GM21515 (cell line): ENCODE measurements around the gene AVL9.
"Not testable (repeated sequence)": the region's sequence is repeated elsewhere in the genome, so short reads cannot be mapped to it uniquely, and the experiment has no call there.

Experiments
- ATAC-seq: cut with Tn5 transposase; IDR thresholded peaks from one replicate; pipeline ENCODE4 v1.9.1; 2021; ENCODE audit not compliant: unreplicated experiment

Gene AVL9

DNA sequence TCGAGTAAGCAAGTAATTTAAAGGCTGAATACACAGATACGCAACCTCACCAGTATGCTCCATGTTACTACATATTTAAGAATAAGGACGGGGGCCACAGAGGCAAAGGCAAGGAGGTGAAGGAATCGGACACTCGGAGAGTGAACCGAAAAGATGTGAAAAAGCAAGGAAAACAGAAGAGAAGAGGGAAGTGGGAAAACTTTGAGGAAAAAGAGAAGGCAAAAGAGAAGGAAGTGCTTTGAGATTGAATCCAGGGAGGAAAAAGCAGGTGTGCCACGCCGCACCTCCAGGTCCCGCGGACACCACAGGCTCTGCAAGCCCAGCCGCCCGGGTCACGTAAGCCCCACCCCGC, 367 bp upstream of the AVL9 start:
- ATAC-seq, result peak; percentile 3

DNA sequence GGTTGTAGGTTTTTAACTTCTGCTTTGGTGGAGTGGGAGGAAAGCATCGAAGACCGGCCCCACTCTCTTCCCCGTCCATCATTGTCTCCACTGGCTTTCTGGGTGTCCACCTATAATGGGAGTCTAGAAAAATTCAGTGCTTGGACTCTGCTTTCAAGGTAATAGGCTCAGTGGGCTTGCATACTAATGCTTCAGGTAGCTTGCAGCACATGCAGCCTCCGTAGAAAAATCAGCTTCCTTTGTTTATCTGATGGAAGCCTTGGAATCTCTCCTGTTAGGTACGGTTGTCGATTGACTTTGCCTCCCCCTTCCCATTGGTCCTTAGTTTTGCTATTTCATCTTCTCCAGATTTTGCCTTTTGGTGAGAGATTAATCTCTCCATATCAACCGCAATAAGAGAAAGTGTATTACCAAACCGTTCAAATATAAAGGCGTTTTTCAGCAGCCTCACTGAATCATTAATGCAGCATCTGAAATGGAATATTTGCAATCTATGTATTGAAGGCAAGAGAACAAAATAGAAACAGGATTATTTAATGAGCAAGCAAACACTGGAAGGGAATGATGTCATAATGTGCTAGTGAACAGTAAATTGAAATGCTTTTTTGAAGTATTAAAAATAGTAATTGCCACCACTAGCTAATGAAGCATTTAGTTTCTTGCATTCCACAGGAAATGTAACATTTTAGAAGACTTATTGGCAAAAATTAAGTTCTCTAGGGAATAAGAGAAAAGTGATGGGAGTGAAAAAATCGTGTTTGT, 944 bp downstream of the AVL9 start:
- peak; percentile 2 for ATAC-seq

DNA sequence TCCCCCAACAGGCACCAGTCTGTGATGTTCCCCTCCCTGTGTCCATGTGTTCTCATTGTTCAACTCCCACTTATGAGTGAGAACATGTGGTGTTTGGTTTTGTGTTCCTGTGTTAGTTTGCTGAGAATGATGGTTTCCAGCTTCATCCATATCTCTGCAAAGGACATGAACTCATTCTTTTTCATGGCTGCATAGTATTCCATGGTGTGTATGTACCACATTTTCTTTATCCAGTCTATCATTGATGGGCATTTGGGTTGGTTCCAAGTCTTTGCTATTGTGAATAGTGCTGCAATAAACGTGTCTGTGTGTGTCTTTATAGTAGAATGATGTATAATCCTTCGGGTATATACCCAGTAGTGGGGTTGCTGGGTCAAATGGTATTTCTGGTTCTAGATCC, 4.5 kb downstream of the AVL9 start:
- not testable (repeated sequence) for ATAC-seq

DNA sequence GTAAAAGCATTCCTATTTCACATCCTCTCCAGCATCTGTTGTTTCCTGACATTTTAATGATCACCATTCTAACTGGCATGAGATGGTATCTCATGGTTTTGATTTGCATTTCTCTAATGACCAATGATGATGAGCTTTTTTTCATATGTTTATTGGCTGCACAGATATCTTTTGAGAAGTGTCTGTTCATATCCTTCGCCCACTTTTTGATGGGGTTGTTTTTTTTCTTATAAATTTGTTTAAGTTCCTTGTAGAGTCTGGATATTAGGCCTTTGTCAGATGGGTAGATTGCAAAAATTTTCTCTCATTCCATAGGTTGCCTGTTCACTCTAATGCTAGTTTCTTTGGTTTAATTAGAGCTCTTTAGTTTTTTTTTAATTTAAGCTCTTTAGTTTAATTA, 4.9 kb downstream of the AVL9 start:
- ATAC-seq, result not testable (repeated sequence)

DNA sequence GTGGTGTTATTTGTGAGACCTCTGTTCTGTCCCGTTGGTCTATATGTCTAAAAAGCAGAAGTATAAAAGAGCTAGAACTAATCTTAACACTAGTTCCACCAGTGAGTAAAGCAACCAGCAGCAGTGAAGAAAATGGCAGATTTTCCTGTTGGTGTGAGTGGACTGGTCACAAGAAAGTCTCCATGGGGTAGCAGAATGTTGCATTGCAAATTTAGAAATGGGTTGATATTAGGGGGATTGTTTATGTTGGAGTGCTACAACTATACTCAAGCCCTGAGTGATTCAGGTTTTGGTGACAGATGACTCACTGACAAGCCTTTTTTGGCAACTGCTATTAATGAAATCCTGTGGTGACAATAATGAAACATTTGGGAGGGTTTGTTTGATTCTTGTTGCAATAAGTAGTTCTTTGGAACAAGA, 5.6 kb downstream of the AVL9 start:
- peak; percentile 67 for ATAC-seq

DNA sequence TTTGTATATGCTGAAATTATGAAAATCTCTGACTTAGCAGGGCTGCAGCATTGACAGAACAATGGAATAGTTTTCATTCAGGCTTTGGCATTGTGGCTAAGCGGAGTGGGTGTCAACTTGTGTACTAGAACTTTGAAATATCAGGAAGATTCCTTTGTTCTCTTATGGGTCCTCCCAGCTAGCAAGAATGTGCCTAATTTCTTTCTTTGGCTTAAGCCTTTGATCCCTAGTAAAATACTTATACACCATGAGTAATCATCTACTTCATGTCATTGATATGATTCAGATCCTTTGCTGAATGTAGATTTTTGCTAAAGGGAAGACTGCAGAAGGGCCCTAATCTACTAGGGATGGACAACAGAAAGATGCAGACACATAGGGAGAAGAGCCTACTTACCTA, 6.2 kb downstream of the AVL9 start:
- ATAC-seq, result no peak

DNA sequence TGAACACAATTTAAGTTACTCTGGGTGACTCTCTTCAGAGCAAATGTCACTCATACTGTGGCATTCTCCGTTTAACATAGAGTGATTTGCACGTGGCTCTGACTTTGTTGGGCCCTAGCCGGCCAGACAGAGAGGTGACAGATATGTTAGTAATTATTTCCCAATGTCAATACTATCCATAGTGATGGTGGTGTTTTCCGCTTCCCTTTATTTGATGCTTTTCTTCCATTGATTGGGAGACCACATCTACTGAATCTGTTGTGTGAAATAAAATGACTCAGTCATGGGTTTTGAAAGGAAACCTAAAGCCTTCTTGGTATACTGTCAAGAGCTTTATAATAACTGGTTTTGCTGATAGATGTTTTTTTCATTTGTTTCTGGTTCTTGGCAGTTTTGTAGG, 7.4 kb downstream of the AVL9 start:
- no peak for ATAC-seq

DNA sequence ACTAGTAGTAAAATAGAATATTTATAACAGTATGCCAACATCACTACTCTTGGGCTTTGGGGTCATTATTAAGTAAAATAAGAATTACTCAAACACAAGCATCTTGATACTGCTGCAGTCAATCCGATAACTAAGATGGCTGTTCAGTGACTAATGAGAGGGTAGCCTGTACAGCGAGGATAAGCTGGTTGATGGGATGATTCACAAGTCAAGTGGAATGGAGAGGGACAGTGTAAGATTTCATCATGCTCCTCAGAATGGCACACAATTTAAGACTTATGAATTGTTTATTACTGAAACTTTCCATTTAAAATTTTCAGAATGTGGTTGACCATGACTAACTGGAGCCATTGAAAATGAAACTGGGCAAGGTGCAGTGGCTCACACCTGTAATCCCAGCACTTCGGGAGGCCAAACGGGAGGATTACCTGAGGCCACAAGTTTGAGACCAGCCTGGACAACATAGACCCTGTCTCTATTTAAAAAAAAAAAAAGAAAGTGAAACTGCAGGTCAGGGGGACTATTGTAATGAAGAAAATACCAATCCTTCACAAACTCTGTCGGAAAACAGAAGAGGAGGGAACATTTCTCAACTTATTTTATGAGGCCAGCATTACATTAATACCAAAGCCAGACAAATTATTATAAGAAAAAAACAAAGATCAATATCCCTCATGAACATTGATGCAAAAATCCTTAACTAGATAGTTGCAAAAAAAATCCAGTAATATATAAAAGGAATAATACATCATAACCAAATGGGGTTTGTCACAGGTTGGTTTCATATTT, 11.2 kb downstream of the AVL9 start:
- ATAC-seq, result peak; percentile 63

DNA sequence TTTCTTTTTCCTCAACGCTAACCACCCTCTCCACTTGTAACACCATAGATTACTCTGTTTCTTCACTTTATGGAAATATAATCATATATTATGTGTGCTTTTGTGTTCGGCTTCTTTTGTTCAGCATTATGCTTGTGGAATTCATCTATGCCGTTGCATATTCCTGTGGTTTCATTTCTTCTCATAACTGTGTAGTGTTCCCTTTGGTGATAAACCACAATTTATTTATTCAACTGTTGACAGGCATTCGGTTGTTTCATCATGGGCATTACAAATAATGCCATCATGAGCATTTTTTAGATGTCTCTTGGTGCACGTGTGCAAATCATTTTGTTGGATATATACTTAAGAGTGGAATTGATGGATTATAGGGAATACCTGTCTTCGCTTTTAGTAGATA, 12.1 kb downstream of the AVL9 start:
- ATAC-seq, result no peak

DNA sequence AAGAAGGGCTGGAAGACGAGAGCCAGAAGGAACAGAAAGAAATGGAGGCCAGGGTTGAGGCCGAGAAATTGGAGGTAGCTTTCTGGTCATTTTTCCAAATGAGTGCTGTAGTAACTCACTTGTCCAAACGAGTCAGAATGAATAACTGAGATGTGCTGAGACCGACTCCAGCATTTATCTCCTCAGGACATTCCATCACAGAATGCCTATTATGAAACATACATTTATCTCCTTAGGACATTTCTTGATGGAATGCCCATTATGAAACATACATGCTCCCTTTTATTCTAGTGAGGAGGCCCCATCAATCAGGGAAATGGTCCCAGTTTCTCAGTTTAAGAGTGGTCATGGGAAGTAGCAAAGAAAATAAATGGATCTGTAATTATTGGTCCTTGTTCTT, 16.5 kb downstream of the AVL9 start:
- no peak for ATAC-seq

DNA sequence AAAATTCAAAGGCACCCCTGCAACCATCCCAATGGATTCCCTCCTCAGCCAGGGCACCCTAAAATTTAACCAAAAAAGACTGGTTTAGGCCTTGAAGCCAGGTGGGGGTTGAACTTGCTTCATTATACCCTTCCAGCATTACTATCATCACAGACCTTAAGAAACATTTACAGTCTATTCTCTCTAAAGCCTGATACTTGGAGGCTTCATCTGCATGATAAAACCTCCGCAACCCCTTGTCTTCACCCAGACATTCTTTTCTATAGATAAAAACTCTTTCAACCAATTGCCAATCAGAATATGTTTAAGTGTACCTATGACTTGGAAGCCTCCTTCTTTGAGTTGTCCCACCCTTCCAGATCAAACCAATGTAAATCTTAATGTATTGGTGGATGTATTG, 17.9 kb downstream of the AVL9 start:
- no peak for ATAC-seq

DNA sequence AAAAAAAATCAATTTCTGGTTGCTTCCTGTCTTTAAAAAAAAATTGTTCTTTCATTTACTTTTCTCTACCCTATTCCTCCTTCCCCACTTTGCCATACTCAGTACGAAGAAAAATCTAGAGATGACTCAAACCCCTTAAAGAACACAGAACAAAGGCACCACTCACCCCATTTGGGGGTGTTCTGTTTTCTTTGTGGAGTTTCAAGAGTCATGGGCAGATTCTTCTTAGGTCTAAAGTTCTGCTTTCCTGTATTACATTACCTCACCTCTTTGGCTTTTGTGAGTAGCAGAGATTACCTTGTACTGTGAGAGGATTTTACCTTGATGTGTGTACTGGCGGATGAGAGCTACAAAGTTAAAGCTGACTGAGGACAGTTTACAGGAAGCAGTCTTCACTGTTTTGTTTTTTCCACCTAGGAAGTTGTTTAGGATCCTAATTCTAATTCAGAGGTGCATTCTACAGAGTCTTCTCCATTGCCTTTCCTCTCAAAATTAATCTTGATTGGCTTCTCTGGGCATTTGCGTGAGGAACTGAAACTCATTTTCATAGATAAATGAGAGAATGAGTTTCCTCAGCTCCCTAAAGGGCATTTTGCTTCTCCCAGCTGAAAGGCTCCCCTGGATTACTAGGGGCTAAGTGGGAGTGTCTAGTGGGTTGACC, 20.7 kb downstream of the AVL9 start:
- peak; percentile 82 for ATAC-seq

DNA sequence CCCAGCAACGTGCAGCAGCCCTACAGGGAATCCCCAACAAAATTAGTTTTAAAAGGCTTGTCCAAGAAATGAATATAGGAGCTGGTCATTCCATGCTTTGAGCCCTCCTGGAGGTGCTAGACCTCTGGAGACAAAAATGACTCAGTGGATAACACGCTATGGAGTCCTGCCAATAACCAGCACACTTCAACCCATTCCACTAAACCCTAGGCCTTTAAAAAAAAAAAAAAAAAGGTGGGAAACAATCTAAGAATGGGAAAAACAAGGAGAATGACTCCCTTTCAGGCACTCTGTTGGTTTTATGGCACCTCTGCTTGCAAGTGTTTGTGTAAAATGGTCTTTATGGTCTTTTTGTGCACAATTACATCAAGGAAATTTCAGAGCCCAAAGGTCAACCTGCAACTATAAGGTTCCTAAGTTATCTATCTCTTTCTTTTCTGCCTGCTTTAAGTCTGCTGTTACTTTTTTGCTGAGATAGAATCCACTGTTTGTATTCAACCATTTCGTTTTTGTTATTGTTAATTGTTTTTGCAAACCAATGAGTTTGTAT, 21.3 kb downstream of the AVL9 start:
- ATAC-seq, result no peak

DNA sequence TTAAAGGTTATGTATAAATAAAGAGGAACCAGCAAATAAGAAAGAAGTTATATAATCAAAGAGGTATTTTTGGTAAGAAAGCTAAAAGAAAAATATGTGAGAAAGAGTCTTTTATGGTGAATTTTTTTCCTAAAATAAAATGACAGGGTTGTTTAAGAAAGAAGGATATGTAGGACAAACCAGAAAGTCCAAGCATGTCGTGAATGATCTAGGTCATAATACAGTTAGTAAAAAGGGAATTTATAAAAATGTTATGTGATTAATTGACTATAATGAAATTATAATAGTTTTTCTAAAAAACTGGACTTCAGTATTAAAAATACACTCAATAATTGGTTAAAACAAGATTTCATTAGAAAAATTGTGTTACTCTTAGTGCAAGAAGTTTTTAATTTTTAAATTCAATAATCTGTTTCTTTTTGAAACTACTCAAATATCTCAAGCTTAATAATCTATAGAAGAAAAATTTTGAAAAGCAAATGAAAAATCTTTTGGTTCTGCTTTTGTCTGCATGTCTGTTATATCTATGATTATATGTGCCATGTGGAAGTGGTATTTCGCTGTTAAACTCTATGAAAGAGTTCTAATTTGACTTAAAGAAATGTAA, 23.3 kb downstream of the AVL9 start:
- ATAC-seq, result no peak

DNA sequence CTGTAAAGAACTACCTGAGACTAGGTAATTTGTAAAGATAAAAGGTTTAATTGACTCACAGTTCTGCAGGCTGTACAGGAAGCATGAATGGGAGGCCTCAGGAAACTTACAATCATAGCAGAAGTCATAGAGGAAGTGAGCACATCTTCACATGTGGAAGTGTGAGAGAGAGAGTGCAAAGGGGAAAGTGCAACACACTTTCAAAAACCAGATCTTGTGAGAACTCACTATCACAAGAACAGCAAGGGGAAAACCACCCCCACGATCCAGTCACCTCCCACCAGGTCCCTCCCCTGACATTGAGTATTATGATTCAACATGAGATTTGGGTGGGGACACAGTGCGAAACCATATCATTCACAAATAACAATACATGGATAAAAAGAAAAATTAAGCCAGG, 24.5 kb downstream of the AVL9 start:
- ATAC-seq, result no peak

DNA sequence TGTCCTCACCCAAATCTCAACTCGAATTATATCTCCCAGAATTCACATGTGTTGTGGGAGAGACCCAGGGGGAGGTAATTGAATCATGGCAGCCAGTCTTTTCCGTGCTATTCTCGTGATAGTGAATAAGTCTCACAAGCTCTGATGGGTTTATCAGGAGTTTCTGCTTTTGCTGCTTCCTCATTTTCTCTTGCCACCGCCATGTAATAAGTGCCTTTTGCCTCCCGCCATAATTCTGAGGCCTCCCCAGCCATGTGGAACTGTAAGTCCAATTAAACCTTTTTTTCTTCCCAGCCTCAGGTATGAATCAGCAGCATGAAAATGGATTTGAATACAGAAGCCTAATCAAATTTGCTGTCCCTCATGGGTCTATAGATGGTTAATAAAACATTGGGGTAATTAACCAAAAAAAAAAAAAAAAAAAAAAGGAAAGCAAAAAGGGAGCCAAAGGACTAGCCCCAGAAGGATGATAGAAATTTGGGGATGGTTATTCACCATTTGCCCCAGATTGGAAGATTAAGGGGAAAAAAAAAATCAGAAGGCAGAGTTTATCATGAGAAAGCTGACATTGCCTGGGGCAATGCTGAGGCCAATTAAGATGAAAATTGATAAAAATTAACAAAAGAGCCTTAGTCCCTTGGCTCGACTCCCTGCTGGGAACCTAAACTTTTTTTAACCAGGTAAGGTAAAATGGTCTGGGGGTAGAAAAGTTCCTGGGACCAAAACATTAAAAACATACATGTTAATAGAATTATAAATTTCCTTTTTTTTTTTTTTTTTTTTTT, 27.6 kb downstream of the AVL9 start:
- no peak for ATAC-seq

DNA sequence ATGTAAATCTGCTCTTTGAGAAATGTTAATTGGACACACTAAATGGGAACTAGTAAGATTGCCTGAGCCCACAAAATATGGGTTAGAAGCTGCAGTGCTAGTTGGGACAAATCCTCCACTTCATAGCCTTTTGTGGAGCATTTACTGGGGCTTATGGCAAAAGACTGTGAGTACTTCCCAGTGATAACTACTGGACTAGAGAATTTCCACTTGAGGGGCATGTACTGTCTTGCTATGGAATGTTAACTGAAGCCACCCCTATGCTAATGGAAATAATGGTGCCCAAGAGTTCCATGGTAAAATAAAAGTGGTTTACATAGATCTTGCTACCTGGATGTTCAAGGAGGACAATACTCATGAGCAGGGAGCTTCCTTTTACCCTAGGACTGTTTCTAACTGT, 29.3 kb downstream of the AVL9 start:
- no peak for ATAC-seq

DNA sequence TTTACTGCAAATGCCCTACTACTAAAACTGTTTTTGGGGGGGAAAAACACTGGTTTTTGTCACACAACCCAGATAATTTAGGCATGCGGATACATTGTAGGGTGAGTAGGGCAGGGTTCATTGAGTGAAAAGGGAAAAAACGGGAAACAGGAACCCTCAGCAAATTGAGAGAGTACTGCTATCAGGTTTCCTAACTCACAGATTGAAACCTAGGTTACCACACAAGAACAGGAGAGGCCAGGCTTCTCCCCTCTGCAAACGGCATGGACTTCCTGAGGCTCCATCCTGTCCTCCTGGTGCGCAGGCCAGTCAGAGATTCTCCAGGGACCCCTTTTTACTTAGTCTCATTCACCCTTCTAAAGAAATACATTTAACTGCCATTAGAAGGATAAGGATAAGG, 30.6 kb downstream of the AVL9 start:
- no peak for ATAC-seq

DNA sequence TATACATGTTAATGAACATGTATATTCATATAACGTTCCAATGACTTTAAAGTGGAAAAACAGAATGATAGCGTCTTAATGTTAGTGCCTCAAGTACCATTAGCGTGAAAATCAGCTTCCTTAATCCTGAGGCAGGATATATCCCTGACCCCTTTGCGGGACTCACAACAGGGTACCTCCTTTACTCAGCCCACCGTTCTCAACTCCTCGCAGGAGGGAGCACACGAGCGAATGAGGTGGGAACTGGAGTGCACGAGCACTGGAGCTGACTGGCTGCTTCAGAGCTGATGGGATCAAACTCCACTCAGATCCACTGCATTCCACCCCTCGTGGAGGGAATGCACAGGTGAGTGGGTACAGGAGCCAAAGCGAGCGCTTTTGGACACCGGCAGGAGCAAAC, 36.1 kb downstream of the AVL9 start:
- ATAC-seq, result no peak

DNA sequence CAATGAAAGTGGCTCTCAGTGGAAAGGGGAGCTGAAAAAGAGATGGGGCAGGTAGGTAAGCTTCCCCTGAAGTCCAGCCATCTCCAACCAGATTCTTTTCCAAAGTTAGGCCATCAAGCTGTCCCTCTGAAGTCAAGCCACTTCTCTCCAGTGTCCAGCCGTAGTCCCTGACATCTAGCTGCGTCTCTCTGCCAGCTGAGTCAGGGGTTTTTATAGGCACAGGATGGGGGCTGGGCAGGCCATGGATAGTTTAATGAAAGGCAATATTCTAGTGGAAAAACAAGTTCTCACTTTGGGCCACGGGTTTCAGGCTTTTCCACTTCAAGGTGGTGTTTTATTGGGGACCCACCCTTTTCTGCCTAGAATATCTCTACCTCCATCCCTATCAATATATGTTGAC, 36.8 kb downstream of the AVL9 start:
- ATAC-seq, result no peak

DNA sequence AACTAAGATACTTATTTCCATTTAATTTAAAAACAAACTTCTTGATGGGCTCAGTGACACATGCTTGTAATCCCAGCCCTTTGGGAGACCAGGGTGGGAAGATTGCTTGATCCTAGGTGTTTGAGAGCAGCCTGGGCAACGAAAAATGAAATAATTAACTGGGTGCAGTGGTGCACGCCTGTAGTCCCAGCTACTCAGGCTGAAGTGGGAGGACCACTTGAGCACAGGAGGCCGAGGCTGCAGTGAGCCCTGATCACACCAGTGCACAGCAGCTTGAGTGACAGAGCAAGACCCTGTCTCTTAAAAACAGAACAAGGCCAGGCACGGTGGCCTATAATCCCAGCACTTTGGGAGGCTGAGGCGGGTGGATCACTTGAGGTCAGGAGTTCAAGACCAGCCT, 37.4 kb downstream of the AVL9 start:
- no peak for ATAC-seq
